ENCODE results near the gene MIXL1. TPM values are rescaled to one million over a fixed set of nuclear protein-coding genes. Genes with fewer than 3 reads are reported as not detected.
"Not testable (repeated sequence)": the region's sequence is repeated elsewhere in the genome, so short reads cannot be mapped to it uniquely, and the experiment has no call there.

MIXL1 gene
- total RNA-seq, 4 donors from 2014 or later = 0.32 TPM; not detected in 3

DNA sequence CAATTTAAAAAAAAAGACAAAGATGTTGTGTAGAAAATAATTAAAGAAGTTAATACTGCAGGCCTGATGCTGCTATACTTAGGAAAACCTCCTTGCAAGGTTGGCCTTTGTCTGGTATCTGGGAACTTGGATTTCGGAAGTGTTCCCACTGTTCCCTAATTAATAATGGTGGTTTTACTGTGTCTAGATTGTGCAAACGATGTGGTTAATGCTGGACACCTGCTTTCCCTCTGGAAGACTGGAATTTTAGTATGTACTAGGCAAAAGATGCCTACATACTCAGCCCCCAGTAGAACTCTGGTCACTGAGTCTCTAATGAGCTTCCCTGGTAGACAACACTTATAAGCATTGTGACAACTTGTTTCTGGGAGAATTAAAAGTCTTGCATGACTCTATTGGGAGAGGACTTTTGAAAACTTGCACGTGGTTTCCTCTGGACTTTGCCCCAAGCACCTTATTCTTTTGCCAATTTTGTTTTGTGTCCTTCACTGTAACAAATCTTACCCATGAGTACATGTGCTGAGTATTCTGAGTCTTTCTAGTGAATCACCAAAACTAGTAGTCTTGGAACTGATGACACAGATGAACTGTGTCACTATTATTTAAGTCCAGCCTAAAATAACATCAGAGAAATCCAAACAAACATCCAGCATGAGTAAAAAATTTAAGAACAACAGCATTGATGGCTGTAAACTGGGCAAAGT, 45.1 kb downstream of the MIXL1 start:
- intact Hi-C loops (cut with DNase I; ENCODE audit: low total_unique reads) (no loop called here), in situ Hi-C loops (cut with MboI; ENCODE audit: low pct_ligation_motif_present in 1 of 4, low pct_unique_long_range_greater_than_20kb in 1 of 4, low sequenced_read_pairs in 3 of 4) (no loop called here)
- TF ChIP-seq EP300 (IDR thresholded peaks at IDR 0.05; ENCODE audit: low read depth) (no peak), POLR2AphosphoS5 (IDR thresholded peaks at IDR 0.05) (no peak)
- no peak for DNase-seq
- Histone ChIP-seq H3K27ac (no peak overlapping the region), H3K9me3 (no peaks in the 10 kb centered on the region), H3K4me3 (no peak overlapping the region), H3K36me3 (peaks cover 0 to 4% (median 0%) of the 10 kb centered on the region in 4 donors), H3K4me1 (peaks cover 0 to 9% (median 0%) of the 10 kb centered on the region in 4 donors), H3K27me3 (no peaks in the 10 kb centered on the region)
- 55 to 78% methylated on average over 1 to 3 of the region's 3 CpGs for whole genome bisulfite sequencing, 2 donors (ENCODE audit: low coverage in 1 of 2)

- H3K4me3 ChIP-seq; H3K4me1 ChIP-seq; in situ Hi-C loops (cut with MboI; ENCODE audit: low pct_ligation_motif_present in 1 of 4, low pct_unique_long_range_greater_than_20kb in 1 of 4, low sequenced_read_pairs in 3 of 4); H3K27ac ChIP-seq; H3K9me3 ChIP-seq; DNase-seq; H3K27me3 ChIP-seq; H3K36me3 ChIP-seq; intact Hi-C loops (cut with DNase I; ENCODE audit: low total_unique reads): not testable (repeated sequence)
- WGBS, 2 donors (ENCODE audit: low coverage in 1 of 2) = 81 to 97% methylated on average over 2 to 7 of the region's 8 CpGs
These were observed 48.9 kb downstream of the MIXL1 start for GRCh38 chr1:226272233-226272902.

- in situ Hi-C loops (cut with MboI; ENCODE audit: low pct_ligation_motif_present in 1 of 4, low pct_unique_long_range_greater_than_20kb in 1 of 4, low sequenced_read_pairs in 3 of 4) = no loop called here
- WGBS, 2 donors (ENCODE audit: low coverage in 1 of 2) = 88 to 91% methylated on average over 1 of the region's 1 CpG
- peaks cover 0 to 1% (median 0%) of the 10 kb centered on the region in 4 donors for H3K4me1 ChIP-seq
These were observed 50.7 kb downstream of the MIXL1 start for GRCh38 chr1:226274138-226274537.

DNA sequence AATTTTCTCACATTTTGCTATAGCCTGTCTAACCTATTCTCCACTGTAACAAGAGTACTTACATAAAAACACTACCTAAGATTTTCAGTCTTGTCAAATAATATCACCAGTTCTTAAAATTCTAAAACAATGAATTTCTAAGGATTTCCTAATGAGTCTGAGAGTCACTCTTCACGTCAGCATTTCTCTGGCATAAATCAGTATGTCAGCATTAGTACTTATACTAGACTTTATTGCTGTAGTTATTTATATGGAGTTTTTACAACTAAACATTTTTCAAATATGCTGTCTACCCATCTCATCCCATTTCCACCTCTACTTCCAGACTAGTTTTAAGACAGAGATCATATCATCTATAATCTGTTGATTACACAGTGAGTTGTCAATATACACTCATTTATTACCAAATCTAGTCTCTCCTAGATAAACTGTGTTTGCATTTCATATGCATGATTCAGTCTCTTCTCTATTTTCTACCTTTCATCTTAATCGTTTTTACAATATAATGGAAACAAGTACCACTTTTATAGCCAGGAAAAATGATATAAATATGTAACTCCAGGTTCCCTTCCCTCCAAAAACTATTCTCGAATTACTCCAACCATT, 52.7 kb downstream of the MIXL1 start:
- intact Hi-C loops (cut with DNase I; ENCODE audit: low total_unique reads) = no loop called here
- no peak overlapping the region for H3K4me3 ChIP-seq
- no peak overlapping the region for H3K27ac ChIP-seq
- in situ Hi-C loops (cut with MboI; ENCODE audit: low pct_ligation_motif_present in 1 of 4, low pct_unique_long_range_greater_than_20kb in 1 of 4, low sequenced_read_pairs in 3 of 4) = no loop called here
- 79 to 86% methylated on average over 3 of the region's 3 CpGs for WGBS, 2 donors (ENCODE audit: low coverage in 1 of 2)
- no peaks in the 10 kb centered on the region for H3K27me3 ChIP-seq
- TF ChIP-seq POLR2AphosphoS5 (IDR thresholded peaks at IDR 0.05) (no peak), POLR2A (IDR thresholded peaks at IDR 0.05) (no peak), CTCF (IDR thresholded peaks at IDR 0.05) (no peak), EP300 (IDR thresholded peaks at IDR 0.05; ENCODE audit: low read depth) (no peak)
- H3K36me3 ChIP-seq = no peaks in the 10 kb centered on the region
- DNase-seq = no peak
- no peaks in the 10 kb centered on the region for H3K9me3 ChIP-seq
- H3K4me1 ChIP-seq = no peaks in the 10 kb centered on the region

More at GRCh38 chr1:226274138-226274537, 50.7 kb downstream of the MIXL1 start:
- Histone ChIP-seq H3K9me3 (no peaks in the 10 kb centered on the region), H3K36me3 (no peaks in the 10 kb centered on the region), H3K4me3 (no peak overlapping the region), H3K27me3 (no peaks in the 10 kb centered on the region), H3K27ac (no peak overlapping the region)
- intact Hi-C loops (cut with DNase I; ENCODE audit: low total_unique reads) = no loop called here
- no peak for TF ChIP-seq CTCF (IDR thresholded peaks at IDR 0.05)
- no peak for TF ChIP-seq POLR2AphosphoS5 (IDR thresholded peaks at IDR 0.05)
- no peak for TF ChIP-seq POLR2A (IDR thresholded peaks at IDR 0.05)
- DNase-seq = no peak

Other genes with a start within 250 kb of the MIXL1 start
- 10 to 100 TPM in 2 of 4 donors, 1 to 10 TPM in 2; 4.4 to 19.2 (median 13.2) TPM for gene SDE2, start 224.3 kb upstream of the MIXL1 start, total RNA-seq
- 100 to 1,000 TPM; 128 to 557 (median 501) TPM for gene H3-3A, start 160.9 kb upstream of the MIXL1 start, total RNA-seq
- gene ACBD3, start 36.9 kb upstream of the MIXL1 start, total RNA-seq = 10 to 100 TPM; 19.3 to 44.6 (median 30.7) TPM
- 1 to 10 TPM in 2 of 4 donors, under 1 TPM in 1, not detected in 1; 1.00 to 3.2 (median 2.3) TPM for gene LIN9, start 85.5 kb downstream of the MIXL1 start, total RNA-seq
- gene PARP1, start 184.4 kb downstream of the MIXL1 start, total RNA-seq = 10 to 100 TPM; 23.2 to 74.4 (median 38.0) TPM